ENCODE results near the gene NT5DC4.

GRCh38 chr2:112692495-112692911 lies 28.3 kb upstream of the NT5DC4 start:
- TF ChIP-seq CTCF (IDR thresholded peaks at IDR 0.05) (no peak), POLR2A (IDR thresholded peaks at IDR 0.05) (no peak)

All from testis (tissue), 2 donors.